ENCODE results near the gene DAPK2. TPM values are rescaled to one million over a fixed set of nuclear protein-coding genes. Genes with fewer than 3 reads are reported as not detected.
"Not testable (repeated sequence)": the region's sequence is repeated elsewhere in the genome, so short reads cannot be mapped to it uniquely, and the experiment has no call there.

The DAPK2 gene
- total RNA-seq, 2 experiments from 2014 or later = 0.29 to 0.60 TPM

DNA sequence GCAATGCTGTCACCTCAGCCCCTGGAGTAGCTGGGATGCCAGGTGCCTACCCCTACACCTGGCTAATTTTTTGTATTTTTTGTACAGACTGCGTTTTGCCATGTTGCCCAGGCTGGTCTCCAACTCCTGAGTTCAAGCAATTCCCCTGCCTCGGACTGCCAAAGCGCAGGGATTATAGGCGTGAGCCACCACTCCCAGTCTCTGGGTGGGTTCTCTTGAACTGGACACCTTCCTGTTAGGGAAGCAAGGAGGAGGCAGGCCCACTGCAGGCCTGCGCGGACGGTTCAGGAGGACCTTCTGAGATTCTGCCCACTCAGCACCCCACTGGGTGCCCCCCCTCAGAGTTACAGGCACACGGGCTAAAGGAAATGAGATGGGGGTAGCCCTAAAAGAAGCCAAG, 138.8 kb downstream of the DAPK2 start:
- Mint-ChIP-seq H3K4me3 (no peak overlapping the region), H3K27ac (no peak overlapping the region), H3K4me1 (peaks cover 21% of the 10 kb centered on the region), H3K27me3 (no peaks in the 10 kb centered on the region), H3K9me3 (no peaks in the 10 kb centered on the region), H3K36me3 (no peaks in the 10 kb centered on the region)
- DNase-seq = no peak

DNA sequence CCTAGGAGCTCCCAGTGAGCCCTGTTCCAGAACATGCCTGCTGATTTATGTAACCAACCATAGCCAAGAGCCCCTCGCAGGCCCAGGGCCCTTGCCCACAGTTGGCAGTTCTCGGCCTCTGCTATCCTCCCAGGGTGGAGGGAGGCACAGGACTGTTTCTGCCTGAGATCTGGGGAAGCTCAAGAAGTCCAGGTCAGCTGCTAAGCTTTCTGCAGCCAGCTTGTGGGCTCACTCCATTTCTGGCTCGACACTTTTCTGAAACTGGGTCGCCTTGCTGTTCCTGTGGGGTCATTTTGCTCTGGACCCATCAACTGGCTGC, 140.1 kb downstream of the DAPK2 start:
- Mint-ChIP-seq H3K36me3 (no peaks in the 10 kb centered on the region), H3K9me3 (no peaks in the 10 kb centered on the region), H3K4me1 (peaks cover 21% of the 10 kb centered on the region), H3K27me3 (no peaks in the 10 kb centered on the region), H3K27ac (peak overlapping the region; percentile 70), H3K4me3 (no peak overlapping the region)
- DNase-seq = no peak

GRCh38 chr15:63905558-63906265, 140.6 kb downstream of the DAPK2 start:
- Mint-ChIP-seq H3K4me3 (no peak overlapping the region), H3K27ac (peak overlapping the region; percentile 70), H3K36me3 (no peaks in the 10 kb centered on the region), H3K9me3 (no peaks in the 10 kb centered on the region), H3K4me1 (peaks cover 21% of the 10 kb centered on the region), H3K27me3 (no peaks in the 10 kb centered on the region)
- no peak for DNase-seq

DNA sequence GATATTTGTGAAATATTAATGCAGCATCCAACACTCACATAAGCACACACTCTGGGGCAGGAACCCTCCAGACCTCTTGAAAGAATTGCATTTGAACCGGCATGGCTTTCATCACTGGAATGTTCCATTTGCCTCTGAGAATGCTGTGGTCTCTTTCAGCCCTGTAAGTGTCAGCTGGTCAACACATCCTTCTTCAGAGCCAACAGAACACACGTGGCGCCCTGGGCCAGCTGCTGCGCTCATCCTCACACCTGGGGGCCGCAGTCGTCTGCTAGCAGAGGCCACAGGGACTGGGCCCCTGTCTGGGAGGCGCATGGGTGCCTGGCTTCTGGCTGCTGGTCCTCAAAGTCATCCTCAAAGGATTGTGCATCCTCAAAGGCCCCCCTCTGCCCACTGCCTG, 141.2 kb downstream of the DAPK2 start:
- Mint-ChIP-seq H3K27ac (no peak overlapping the region), H3K9me3 (no peaks in the 10 kb centered on the region), H3K4me3 (no peak overlapping the region), H3K27me3 (no peaks in the 10 kb centered on the region), H3K4me1 (peaks cover 23% of the 10 kb centered on the region), H3K36me3 (no peaks in the 10 kb centered on the region)
- DNase-seq = no peak

DNA sequence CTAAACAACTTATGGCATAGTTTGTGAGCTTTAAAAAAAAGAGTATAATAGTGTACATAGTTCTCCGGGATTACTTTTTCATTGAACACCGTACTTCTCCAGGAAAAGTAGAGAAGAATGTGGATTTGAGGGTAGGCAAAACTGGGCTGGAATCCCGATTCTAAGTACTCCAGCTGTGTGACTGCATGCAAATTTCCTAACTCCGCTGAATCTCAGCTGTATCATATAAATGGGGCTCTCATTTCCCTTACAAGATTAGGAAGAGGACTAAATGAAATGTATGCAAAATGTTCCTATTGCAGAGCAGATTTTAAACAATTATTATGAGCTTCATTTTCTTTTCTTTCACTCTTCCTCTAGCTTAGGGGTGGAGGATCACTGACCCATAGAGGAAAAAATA, 142.2 kb downstream of the DAPK2 start:
- no peaks in the 10 kb centered on the region for H3K27me3 Mint-ChIP-seq
- DNase-seq = no peak
- no peaks in the 10 kb centered on the region for H3K36me3 Mint-ChIP-seq
- H3K9me3 Mint-ChIP-seq = no peaks in the 10 kb centered on the region
- H3K27ac Mint-ChIP-seq = no peak overlapping the region
- peaks cover 27% of the 10 kb centered on the region for H3K4me1 Mint-ChIP-seq
- no peak overlapping the region for H3K4me3 Mint-ChIP-seq

DNA sequence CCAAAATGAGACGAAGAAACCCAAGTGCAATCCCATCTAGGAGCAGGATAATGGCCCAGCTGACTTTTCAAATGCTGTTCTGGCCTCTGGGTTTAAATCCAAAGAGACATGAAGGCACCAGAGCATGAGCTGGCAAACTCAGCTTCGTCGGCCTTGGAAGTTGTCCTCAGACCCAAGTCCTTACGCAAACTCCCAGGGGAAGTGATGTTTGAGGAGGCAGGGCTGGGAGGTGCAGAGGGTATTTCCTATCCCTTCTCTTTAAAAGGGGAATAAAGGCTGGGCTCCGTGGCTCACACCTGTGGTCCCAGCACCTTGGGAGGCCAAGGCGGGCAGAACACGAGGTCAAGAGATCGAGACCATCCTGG, 143.6 kb downstream of the DAPK2 start:
- H3K27me3 Mint-ChIP-seq = no peaks in the 10 kb centered on the region
- no peaks in the 10 kb centered on the region for H3K36me3 Mint-ChIP-seq
- peaks cover 29% of the 10 kb centered on the region for H3K4me1 Mint-ChIP-seq
- H3K4me3 Mint-ChIP-seq = no peak overlapping the region
- no peaks in the 10 kb centered on the region for H3K9me3 Mint-ChIP-seq
- DNase-seq = no peak
- no peak overlapping the region for H3K27ac Mint-ChIP-seq

- peaks cover 35% of the 10 kb centered on the region for H3K4me1 Mint-ChIP-seq
- no peak for DNase-seq
- H3K36me3 Mint-ChIP-seq = no peaks in the 10 kb centered on the region
- no peaks in the 10 kb centered on the region for H3K9me3 Mint-ChIP-seq
- H3K27me3 Mint-ChIP-seq = no peaks in the 10 kb centered on the region
- no peak overlapping the region for H3K27ac Mint-ChIP-seq
- no peak overlapping the region for H3K4me3 Mint-ChIP-seq
Measured at GRCh38 chr15:63901912-63902670, 144.2 kb downstream of the DAPK2 start.

GRCh38 chr15:63900306-63900705, 146.0 kb downstream of the DAPK2 start:
- Mint-ChIP-seq H3K27me3 (no peaks in the 10 kb centered on the region), H3K9me3 (no peaks in the 10 kb centered on the region), H3K36me3 (no peaks in the 10 kb centered on the region), H3K4me1 (peaks cover 36% of the 10 kb centered on the region), H3K27ac (no peak overlapping the region), H3K4me3 (no peak overlapping the region)
- no peak for DNase-seq

DNA sequence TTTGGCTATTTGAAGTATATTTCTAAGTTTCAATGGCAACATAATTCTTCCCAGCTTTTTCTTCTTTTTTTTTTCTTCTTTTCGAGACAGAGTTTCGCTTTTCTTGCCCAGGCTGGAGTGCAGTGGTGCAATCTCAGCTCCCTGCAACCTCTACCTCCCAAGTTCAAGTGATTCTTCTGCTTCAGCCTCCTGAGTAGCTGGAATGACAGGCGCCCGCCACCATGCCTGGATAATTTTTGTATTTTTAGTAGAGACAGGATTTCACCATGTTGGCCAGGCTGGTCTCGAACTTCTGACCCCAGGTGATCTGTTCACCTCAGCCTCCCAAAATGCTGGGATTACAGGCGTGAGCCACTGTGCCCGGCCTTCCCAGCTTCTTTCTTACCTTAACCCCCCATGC, 146.7 kb downstream of the DAPK2 start:
- H3K9me3 Mint-ChIP-seq, H3K4me3 Mint-ChIP-seq, DNase-seq, H3K27me3 Mint-ChIP-seq, H3K27ac Mint-ChIP-seq, H3K36me3 Mint-ChIP-seq: not testable (repeated sequence)
- peaks cover 41% of the 10 kb centered on the region for H3K4me1 Mint-ChIP-seq

DNA sequence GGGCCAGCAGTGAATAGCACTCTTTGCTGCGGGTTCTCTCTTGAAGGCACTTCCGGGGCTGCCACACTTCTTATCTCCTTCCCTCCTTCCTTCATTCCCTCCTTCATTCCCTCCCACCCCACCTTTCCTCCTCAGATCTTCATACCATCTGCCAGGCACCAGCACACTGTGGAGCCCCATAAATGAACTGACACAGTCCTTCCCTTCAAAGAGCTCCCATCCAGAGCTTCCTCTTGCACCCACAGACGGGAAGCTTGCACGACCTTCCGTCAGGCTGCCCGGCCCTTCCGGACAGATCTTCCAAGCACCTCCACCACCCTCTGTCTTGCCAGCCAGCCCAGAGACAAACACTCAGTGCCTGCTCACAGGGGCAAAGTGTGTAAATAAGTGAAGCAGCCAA, 147.1 kb downstream of the DAPK2 start:
- Mint-ChIP-seq H3K27ac (peak overlapping the region; percentile 0), H3K4me3 (no peak overlapping the region), H3K36me3 (no peaks in the 10 kb centered on the region), H3K4me1 (peaks cover 40% of the 10 kb centered on the region), H3K27me3 (no peaks in the 10 kb centered on the region), H3K9me3 (no peaks in the 10 kb centered on the region)
- no peak for DNase-seq

DNA sequence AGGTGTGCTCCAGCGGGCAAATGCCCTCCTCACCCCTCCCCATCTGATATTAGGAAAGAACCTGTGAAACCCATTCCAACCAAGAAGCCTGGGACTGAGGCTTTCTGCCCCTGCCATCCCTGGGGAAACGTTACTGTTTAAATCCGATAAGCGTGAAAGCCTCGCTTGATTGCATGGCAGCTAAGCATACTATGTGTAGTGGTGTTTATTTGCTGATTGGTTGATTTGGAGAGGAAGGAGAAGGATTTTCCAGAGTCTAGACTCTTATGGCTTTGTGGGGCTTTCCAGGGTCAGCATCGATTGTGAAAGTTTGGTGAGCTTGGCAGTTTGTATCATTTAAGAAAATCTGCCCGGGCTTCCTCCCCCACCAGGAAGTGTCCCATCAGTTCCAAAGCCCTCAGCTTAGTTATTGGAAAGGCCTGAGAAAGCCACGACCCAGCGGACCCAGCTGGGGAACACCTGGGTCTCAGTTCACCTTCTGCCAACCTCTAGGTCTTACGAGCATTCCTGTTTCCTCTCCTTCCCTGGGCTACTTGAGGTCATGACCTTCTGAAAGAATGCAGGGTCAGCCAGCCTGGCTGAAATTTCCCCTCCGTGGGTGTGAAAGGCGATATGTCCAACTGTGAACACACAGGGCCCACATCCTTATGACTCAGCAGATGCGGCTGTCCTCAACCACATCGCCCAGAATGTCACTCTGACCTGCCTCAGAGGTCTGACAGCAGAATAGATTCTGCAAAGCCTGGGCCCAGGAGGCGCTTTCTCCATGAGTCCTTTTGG, 149.8 kb downstream of the DAPK2 start:
- Mint-ChIP-seq H3K36me3 (no peaks in the 10 kb centered on the region), H3K27me3 (no peaks in the 10 kb centered on the region), H3K4me3 (no peak overlapping the region), H3K27ac (no peak overlapping the region), H3K9me3 (no peaks in the 10 kb centered on the region), H3K4me1 (peaks cover 62% of the 10 kb centered on the region)
- DNase-seq = peak; percentile 28

DNA sequence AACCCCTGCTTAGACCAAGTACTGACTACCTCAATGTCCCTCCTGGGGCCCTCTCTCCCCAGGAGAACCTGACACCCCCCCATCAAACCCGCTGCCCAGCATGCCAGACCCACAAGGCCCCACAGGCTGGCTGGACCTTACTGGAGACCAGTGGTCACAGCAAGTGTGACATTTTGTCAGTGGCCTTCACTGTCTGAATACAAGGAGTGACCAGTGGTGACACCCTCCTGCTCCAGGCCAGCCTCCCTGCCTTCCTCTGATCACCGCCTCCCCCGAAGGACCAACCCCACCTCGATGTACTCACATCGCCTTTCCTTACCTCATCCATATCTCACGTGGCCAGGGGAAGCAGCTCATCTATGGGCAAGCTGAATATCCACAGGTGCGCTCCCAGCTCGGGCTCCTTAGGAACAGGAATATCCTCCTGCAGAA, 150.5 kb downstream of the DAPK2 start:
- Mint-ChIP-seq H3K27me3 (no peaks in the 10 kb centered on the region), H3K4me1 (peaks cover 67% of the 10 kb centered on the region), H3K4me3 (no peak overlapping the region), H3K36me3 (no peaks in the 10 kb centered on the region), H3K9me3 (no peaks in the 10 kb centered on the region), H3K27ac (no peak overlapping the region)
- no peak for DNase-seq

DNA sequence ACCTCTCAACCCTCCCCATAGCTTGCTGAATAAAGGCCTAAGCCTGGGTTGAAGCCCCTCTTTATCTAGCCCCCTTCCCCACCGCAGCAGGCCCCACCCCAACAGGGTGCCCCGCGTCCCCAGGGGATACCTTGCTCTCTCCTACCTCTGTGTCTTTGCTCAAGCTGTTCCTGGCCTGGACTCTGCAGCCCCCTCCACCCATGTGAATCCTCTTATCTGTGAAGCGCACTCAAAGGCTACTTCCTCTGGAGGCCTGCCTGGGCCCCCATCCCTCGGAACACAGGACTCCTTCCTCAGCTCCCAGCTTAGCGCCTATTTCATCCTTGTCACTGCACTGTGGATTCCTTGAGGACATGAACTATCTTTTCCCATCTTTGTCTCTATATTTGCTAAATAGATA, 151.1 kb downstream of the DAPK2 start:
- no peaks in the 10 kb centered on the region for H3K9me3 Mint-ChIP-seq

DNA sequence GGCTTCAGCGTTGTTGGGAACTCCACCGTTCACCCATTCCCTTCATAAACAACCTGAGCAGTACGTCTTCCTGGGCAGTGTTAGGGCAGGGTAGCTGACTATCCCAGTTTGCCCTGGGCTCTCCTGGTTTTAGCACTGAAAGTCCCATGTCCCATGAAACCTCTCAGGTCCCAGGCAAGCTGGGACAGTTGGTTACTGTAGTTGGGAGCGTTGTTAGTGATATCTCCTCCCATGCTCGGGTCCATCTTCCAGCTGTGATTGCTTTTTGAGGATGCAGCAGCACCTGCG, 151.7 kb downstream of the DAPK2 start:
- DNase-seq = no peak
- Mint-ChIP-seq H3K4me1 (peaks cover 64% of the 10 kb centered on the region), H3K36me3 (no peaks in the 10 kb centered on the region), H3K4me3 (no peak overlapping the region), H3K27ac (no peak overlapping the region), H3K27me3 (no peaks in the 10 kb centered on the region), H3K9me3 (no peaks in the 10 kb centered on the region)

More for the DNA sequence above, 151.1 kb downstream of the DAPK2 start:
- peaks cover 65% of the 10 kb centered on the region for H3K4me1 Mint-ChIP-seq
- H3K36me3 Mint-ChIP-seq = no peaks in the 10 kb centered on the region
- no peaks in the 10 kb centered on the region for H3K27me3 Mint-ChIP-seq
- no peak overlapping the region for H3K27ac Mint-ChIP-seq
- DNase-seq = no peak
- no peak overlapping the region for H3K4me3 Mint-ChIP-seq

DNA sequence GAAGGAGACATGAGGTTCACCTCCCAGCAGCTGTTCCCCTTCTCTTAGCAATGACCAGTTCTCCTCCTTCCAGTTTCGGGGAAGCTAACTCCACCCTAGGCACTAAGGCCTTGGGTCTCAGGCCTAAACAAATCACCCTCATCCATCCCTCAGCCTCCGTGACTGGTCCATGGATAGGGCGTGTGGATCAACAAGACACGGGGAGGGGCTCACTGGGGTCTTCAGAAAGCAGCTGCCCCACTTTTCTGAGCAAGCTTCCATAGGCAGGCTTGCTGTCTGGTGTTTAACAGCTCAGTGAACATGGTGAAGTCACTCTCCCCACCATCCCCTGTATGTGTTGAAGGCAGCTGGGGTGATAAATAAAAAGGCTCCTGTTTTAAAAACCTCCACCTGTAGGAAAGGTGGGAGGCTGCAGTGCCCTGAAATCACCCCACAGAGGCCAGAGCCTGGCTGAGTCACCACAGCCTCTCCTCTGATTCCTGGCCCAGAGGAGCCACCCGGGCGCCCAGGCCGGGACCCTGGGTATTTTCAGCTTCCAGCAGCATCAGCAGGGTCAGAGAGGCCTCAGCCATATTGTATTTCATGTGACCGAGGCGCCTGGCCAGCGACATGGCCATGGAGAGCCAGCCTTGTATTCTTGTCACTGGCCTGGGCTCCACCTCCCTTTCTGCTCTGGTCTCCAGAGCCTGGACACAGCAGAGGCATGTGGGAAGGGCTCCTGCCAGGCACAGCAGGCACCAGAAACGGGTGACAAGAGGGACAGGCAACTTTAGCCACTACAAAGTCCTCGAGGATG, 152.2 kb downstream of the DAPK2 start:
- H3K9me3 Mint-ChIP-seq = no peaks in the 10 kb centered on the region
- H3K4me3 Mint-ChIP-seq = no peak overlapping the region
- H3K27ac Mint-ChIP-seq = peak overlapping the region; percentile 57
- DNase-seq = no peak
- H3K36me3 Mint-ChIP-seq = no peaks in the 10 kb centered on the region
- peaks cover 64% of the 10 kb centered on the region for H3K4me1 Mint-ChIP-seq
- no peaks in the 10 kb centered on the region for H3K27me3 Mint-ChIP-seq
